Type B pancreatic cell (in vitro differentiated cells): ENCODE data around the gene MZB1. TPM values are rescaled to one million over a fixed set of nuclear protein-coding genes. Genes with fewer than 3 reads are reported as not detected.
"Not testable (repeated sequence)": the region's sequence is repeated elsewhere in the genome, so short reads cannot be mapped to it uniquely, and the experiment has no call there.

Experiments
- DNase-seq: peaks from one replicate; pipeline ENCODE4 v3.0.0; 2021; ENCODE audit warnings: mixed read lengths; ENCODE audit not compliant: unreplicated experiment; ENCODE audit errors: extremely low spot score
- H3K27ac Mint-ChIP-seq: 2 replicates; pipeline ENCODE4 v1.8.0; 2021; ENCODE audit warnings: mild to moderate bottlenecking, mixed read lengths
- H3K27me3 Mint-ChIP-seq: 2 replicates; pipeline ENCODE4 v1.8.0; 2021; ENCODE audit warnings: mixed read lengths
- H3K36me3 Mint-ChIP-seq: 2 replicates; pipeline ENCODE4 v1.8.0; 2021; ENCODE audit warnings: mixed read lengths
- H3K4me1 Mint-ChIP-seq: one replicate; pipeline ENCODE4 v1.8.0; 2021; ENCODE audit warnings: mixed read lengths; ENCODE audit not compliant: unreplicated experiment
- H3K4me3 Mint-ChIP-seq: 2 replicates; pipeline ENCODE4 v1.8.0; 2021; ENCODE audit warnings: mild to moderate bottlenecking, mixed read lengths
- H3K9me3 Mint-ChIP-seq: 2 replicates; pipeline ENCODE4 v1.8.0; 2021; ENCODE audit warnings: mixed read lengths
- CTCF ChIP-seq: fragments of 200-600 bp; sonication (generic); conservative IDR thresholded peaks from 2 replicates; pipeline ENCODE4 v1.5.0; 2021; ENCODE audit warnings: antibody characterized with exemption, mild to moderate bottlenecking
- total RNA-seq: library from RNA; stranded (reverse); gene quantifications from 2 replicates; pipeline ENCODE4 v1.2.1, GENCODE V29; 2021; ENCODE audit warnings: low replicate concordance

The MZB1 gene
- total RNA-seq, 1 donor from 2014 or later, result 0.22 TPM

GRCh38 chr5:139387611-139388197, 2.0 kb downstream of the MZB1 start:
- Mint-ChIP-seq H3K36me3 (no peaks in the 10 kb centered on the region), H3K4me3 (no peak overlapping the region), H3K4me1 (peaks cover 12% of the 10 kb centered on the region), H3K27ac (no peak overlapping the region), H3K27me3 (peaks cover 16% of the 10 kb centered on the region), H3K9me3 (no peaks in the 10 kb centered on the region)
- DNase-seq, result no peak
- TF ChIP-seq CTCF, result no peak

GRCh38 chr5:139386956-139387355, 2.8 kb downstream of the MZB1 start:
- H3K9me3 Mint-ChIP-seq, H3K27ac Mint-ChIP-seq, H3K4me3 Mint-ChIP-seq, DNase-seq, H3K36me3 Mint-ChIP-seq: not testable (repeated sequence)
- H3K27me3 Mint-ChIP-seq, result peaks cover 14% of the 10 kb centered on the region
- peaks cover 12% of the 10 kb centered on the region for H3K4me1 Mint-ChIP-seq

GRCh38 chr5:139386050-139386438, 3.7 kb downstream of the MZB1 start:
- TF ChIP-seq CTCF, result no peak
- no peaks in the 10 kb centered on the region for H3K9me3 Mint-ChIP-seq
- no peaks in the 10 kb centered on the region for H3K36me3 Mint-ChIP-seq
- no peak overlapping the region for H3K4me3 Mint-ChIP-seq
- no peak overlapping the region for H3K27ac Mint-ChIP-seq
- H3K27me3 Mint-ChIP-seq, result peaks cover 5% of the 10 kb centered on the region
- peaks cover 7% of the 10 kb centered on the region for H3K4me1 Mint-ChIP-seq
- no peak for DNase-seq

GRCh38 chr5:139385061-139386049, 4.4 kb downstream of the MZB1 start:
- peaks cover 7% of the 10 kb centered on the region for H3K4me1 Mint-ChIP-seq
- H3K4me3 Mint-ChIP-seq, result peak overlapping the region; percentile 17
- no peaks in the 10 kb centered on the region for H3K36me3 Mint-ChIP-seq
- peak overlapping the region; percentile 25 for H3K27ac Mint-ChIP-seq
- H3K27me3 Mint-ChIP-seq, result no peaks in the 10 kb centered on the region
- H3K9me3 Mint-ChIP-seq, result no peaks in the 10 kb centered on the region
- no peak for DNase-seq
- no peak for TF ChIP-seq CTCF

GRCh38 chr5:139384591-139385051, 5.1 kb downstream of the MZB1 start:
- Mint-ChIP-seq H3K27ac (peak overlapping the region; percentile 50), H3K9me3 (no peaks in the 10 kb centered on the region), H3K36me3 (no peaks in the 10 kb centered on the region), H3K4me3 (no peak overlapping the region), H3K4me1 (peaks cover 7% of the 10 kb centered on the region), H3K27me3 (no peaks in the 10 kb centered on the region)
- DNase-seq, result no peak
- no peak for TF ChIP-seq CTCF
